Left lung (tissue), 10 donors: ENCODE measurements around the gene IRGQ. TPM values are rescaled to one million over a fixed set of nuclear protein-coding genes. Genes with fewer than 3 reads are reported as not detected.
"Not testable (repeated sequence)": the region's sequence is repeated elsewhere in the genome, so short reads cannot be mapped to it uniquely, and the experiment has no call there.

Source experiments
- ATAC-seq: fragments of 200-7000 bp; cut with Tn5 transposase; one replicate; pipeline ENCODE4 v1.9.1; 2020; ENCODE audit warnings: moderate library complexity
- DNase-seq, 4 donors: peaks; one replicate each; pipeline ENCODE4 v3.0.0-alpha.2; 2013 to 2020
- H3K27ac ChIP-seq, 2 donors: fragments of 200-600 bp; sonication (generic) in 1 of 2; one replicate each; pipeline versions ENCODE4 v1.5.0 to v1.8.0; 2020 to 2021
- H3K27me3 ChIP-seq, 2 donors: fragments of 200-600 bp; sonication (generic) in 1 of 2; one replicate each; pipeline versions ENCODE4 v1.5.0 to v1.8.0; 2020 to 2021
- H3K36me3 ChIP-seq, 2 donors: fragments of 200-600 bp; sonication (generic) in 1 of 2; one replicate each; pipeline versions ENCODE4 v1.5.0 to v1.8.0; 2020 to 2021
- H3K4me1 ChIP-seq, 2 donors: fragments of 200-600 bp; one replicate each; pipeline ENCODE4 v1.8.0; 2021
- H3K4me3 ChIP-seq, 2 donors: fragments of 200-600 bp; sonication (generic) in 1 of 2; one replicate each; pipeline versions ENCODE4 v1.5.0 to v1.8.0; 2020 to 2021; ENCODE audit warnings: mild to moderate bottlenecking in 1 of 2
- H3K9me3 ChIP-seq, 2 donors: fragments of 200-600 bp; sonication (generic) in 1 of 2; one replicate each; pipeline versions ENCODE4 v1.5.0 to v1.8.0; 2020 to 2021
- CTCF ChIP-seq, 2 donors: fragments of 200-600 bp; sonication (generic) in 1 of 2; IDR thresholded peaks; one replicate each; pipeline versions ENCODE4 v1.5.0 to v1.8.0; 2021; ENCODE audit warnings: antibody characterized with exemption in 2 of 2
- intact Hi-C, 2 donors: fragments of 100-400 bp; cut with DNase I; formaldehyde crosslinking; loops; one replicate each; pipeline versions ENCODE4 v1.11.2 to v1.14.2; 2022
- polyA plus RNA-seq, 6 donors: library from polyadenylated mRNA; unstranded; fragments of 120-200 nt; gene quantifications; one replicate each; pipeline ENCODE4 v1.2.1, GENCODE V29; 2013; ENCODE audit not compliant: insufficient read length in 6 of 6
- total RNA-seq, 2 donors: library from RNA; stranded (reverse); fragmentation: NEBNext Ultra II Directional; extraction: Animal tissue kit (Norgen Biotek cat#: 25700); gene quantifications; one replicate each; pipeline ENCODE4 v1.2.1, GENCODE V29; 2021
- donor health status: DM: no; HTN: yes; CAD: no.
- donor health status: DM: no; HTN: no; CAD: no.

The IRGQ gene
- total and polyA plus RNA-seq, 8 donors: 15.1 to 27.6 (median 17.7) TPM

- ATAC-seq (no peak), DNase-seq (peak in 1 of 4 donors; percentile 74)
- H3K27me3 ChIP-seq: no peaks in the 10 kb centered on the region
- H3K36me3 ChIP-seq: peaks cover 0 to 20% of the 10 kb centered on the region in 2 donors
- H3K9me3 ChIP-seq: no peaks in the 10 kb centered on the region
- no peak overlapping the region for H3K4me3 ChIP-seq
- no peak overlapping the region for H3K27ac ChIP-seq
- no peaks in the 10 kb centered on the region for H3K4me1 ChIP-seq
- no peak for TF ChIP-seq CTCF (IDR thresholded peaks at IDR 0.05)
- intact Hi-C loops: no loop called here
Observed at GRCh38 chr19:43607238-43608205, 11.6 kb upstream of the IRGQ start.

- Histone ChIP-seq H3K9me3 (no peaks in the 10 kb centered on the region), H3K36me3 (peaks cover 0 to 19% of the 10 kb centered on the region in 2 donors), H3K27ac (no peak overlapping the region), H3K4me1 (no peaks in the 10 kb centered on the region), H3K27me3 (no peaks in the 10 kb centered on the region), H3K4me3 (no peak overlapping the region)
- intact Hi-C loops: no loop called here
- no peak for ATAC-seq
- DNase-seq: no peak
- no peak for TF ChIP-seq CTCF (IDR thresholded peaks at IDR 0.05)
Observed at GRCh38 chr19:43606569-43607229, 10.8 kb upstream of the IRGQ start.

- no peak overlapping the region for H3K27ac ChIP-seq
- no peaks in the 10 kb centered on the region for H3K4me1 ChIP-seq
- intact Hi-C loops: no loop called here
- no peaks in the 10 kb centered on the region for H3K9me3 ChIP-seq
- peaks cover 0 to 22% of the 10 kb centered on the region in 2 donors for H3K36me3 ChIP-seq
- TF ChIP-seq CTCF (IDR thresholded peaks at IDR 0.05): no peak
- no peak for DNase-seq
- H3K27me3 ChIP-seq: no peaks in the 10 kb centered on the region
- no peak overlapping the region for H3K4me3 ChIP-seq
- ATAC-seq: no peak
Observed at GRCh38 chr19:43605875-43606568, 10.1 kb upstream of the IRGQ start.

GRCh38 chr19:43600326-43600725 is 4.4 kb upstream of the IRGQ start:
- Histone ChIP-seq H3K4me1 (peaks cover 7 to 24% of the 10 kb centered on the region in 2 donors), H3K36me3 (peaks cover 0 to 40% of the 10 kb centered on the region in 2 donors)
- H3K27me3 ChIP-seq, H3K9me3 ChIP-seq, H3K27ac ChIP-seq, intact Hi-C loops, H3K4me3 ChIP-seq, DNase-seq, ATAC-seq: not testable (repeated sequence)

- H3K9me3 ChIP-seq: no peaks in the 10 kb centered on the region
- peaks cover 0 to 40% of the 10 kb centered on the region in 2 donors for H3K36me3 ChIP-seq
- TF ChIP-seq CTCF (IDR thresholded peaks at IDR 0.05): no peak
- no peak for DNase-seq
- intact Hi-C loops: no loop called here
- H3K4me1 ChIP-seq: peaks cover 7 to 29% of the 10 kb centered on the region in 2 donors
- no peak for ATAC-seq
- no peaks in the 10 kb centered on the region for H3K27me3 ChIP-seq
- H3K4me3 ChIP-seq: no peak overlapping the region
- H3K27ac ChIP-seq: no peak overlapping the region
Observed at GRCh38 chr19:43599635-43600295, 3.8 kb upstream of the IRGQ start.
